CD14-positive monocyte (primary cell): ENCODE measurements around the gene CAPSL. TPM values are rescaled to one million over a fixed set of nuclear protein-coding genes. Genes with fewer than 3 reads are reported as not detected.

ENCODE experiments used
- DNase-seq, 3 donors: peaks; one replicate each; pipeline ENCODE4 v3.0.0-alpha.2; 2011 to 2022
- H2AFZ ChIP-seq: 2 replicates; pipeline ENCODE4 v1.6.0; 2012; ENCODE audit warnings: mild to moderate bottlenecking, low read depth, low read length, inconsistent platforms; ENCODE audit not compliant: insufficient read depth, poor library complexity, severe bottlenecking
- H3K27ac ChIP-seq, 2 donors: 1 replicate in 1 of 2; 2 replicates in 1 of 2; pipeline ENCODE4 v1.5.1; 2012 to 2013; ENCODE audit warnings: low read length in 2 of 2, control low read depth in 1 of 2, inconsistent platforms in 1 of 2, low read depth in 1 of 2, mild to moderate bottlenecking in 1 of 2
- H3K27me3 ChIP-seq, 2 donors: one replicate each; pipeline versions ENCODE4 v1.6.0 to v1.6.1; 2011 to 2013; ENCODE audit warnings: low read length in 2 of 2; ENCODE audit not compliant: control insufficient read depth in 2 of 2, insufficient read depth in 2 of 2
- H3K36me3 ChIP-seq, 2 donors: replicated peaks in 1 of 2; 1 replicate in 1 of 2; 2 replicates in 1 of 2; pipeline versions ENCODE4 v1.5.1 to v1.6.1; 2012 to 2013; ENCODE audit warnings: low read length in 2 of 2, control low read depth in 1 of 2, inconsistent platforms in 1 of 2, mild to moderate bottlenecking in 1 of 2; ENCODE audit not compliant: insufficient read depth in 2 of 2, control insufficient read depth in 1 of 2
- H3K4me1 ChIP-seq, 2 donors: 1 replicate in 1 of 2; 2 replicates in 1 of 2; pipeline versions ENCODE4 v1.5.1 to v1.6.1; 2012 to 2013; ENCODE audit warnings: low read length in 2 of 2, control low read depth in 1 of 2, inconsistent platforms in 1 of 2, mild to moderate bottlenecking in 1 of 2, moderate library complexity in 1 of 2; ENCODE audit not compliant: insufficient read depth in 2 of 2, control insufficient read depth in 1 of 2
- H3K4me2 ChIP-seq: replicated peaks from 2 replicates; pipeline ENCODE3; 2012; ENCODE audit warnings: low read length, moderate library complexity, mild to moderate bottlenecking; ENCODE audit not compliant: poor library complexity, severe bottlenecking; ENCODE audit errors: extremely low read depth
- H3K4me3 ChIP-seq, 3 experiments: fragments of 200-600 bp in 1 of 3; sonication (generic) in 1 of 3; replicated peaks in 1 of 3; 1 replicate in 2 of 3; 2 replicates in 1 of 3; pipeline ENCODE4 v1.5.1; 2011 to 2013; ENCODE audit warnings: low read length in 3 of 3, mild to moderate bottlenecking in 3 of 3, control low read depth in 2 of 3, low read depth in 2 of 3, inconsistent platforms in 1 of 3, moderate library complexity in 1 of 3
- H3K79me2 ChIP-seq: 2 replicates; pipeline ENCODE4 v1.6.0; 2012; ENCODE audit warnings: mild to moderate bottlenecking, control low read depth, inconsistent platforms, low read length, moderate library complexity; ENCODE audit not compliant: insufficient read depth
- H3K9ac ChIP-seq: 2 replicates; pipeline ENCODE4 v1.6.0; 2017; ENCODE audit warnings: low read length, mild to moderate bottlenecking; ENCODE audit not compliant: insufficient read depth, poor library complexity, severe bottlenecking
- H3K9me3 ChIP-seq, 2 donors: replicated peaks in 1 of 2; 1 replicate in 1 of 2; 2 replicates in 1 of 2; pipeline versions ENCODE4 v1.5.1 to v1.6.1; 2012 to 2013; ENCODE audit warnings: low read length in 2 of 2, control low read depth in 1 of 2; ENCODE audit not compliant: control insufficient read depth in 1 of 2, insufficient read depth in 1 of 2
- H4K20me1 ChIP-seq: 2 replicates; pipeline ENCODE4 v1.6.0; 2012; ENCODE audit warnings: mild to moderate bottlenecking, low read length, control low read depth, moderate library complexity; ENCODE audit not compliant: insufficient read depth
- H3K27ac Mint-ChIP-seq, 7 donors: one replicate each; pipeline ENCODE4 v1.8.0; 2020; ENCODE audit warnings: mild to moderate bottlenecking in 7 of 7, mixed read lengths in 7 of 7, moderate library complexity in 6 of 7, inconsistent platforms in 2 of 7
- H3K27me3 Mint-ChIP-seq, 3 donors: one replicate each; pipeline ENCODE4 v1.8.0; 2021 to 2022; ENCODE audit warnings: low read depth in 3 of 3, mild to moderate bottlenecking in 3 of 3, mixed read lengths in 3 of 3, moderate library complexity in 3 of 3, inconsistent platforms in 1 of 3
- H3K36me3 Mint-ChIP-seq, 2 donors: one replicate each; pipeline ENCODE4 v1.8.0; 2020; ENCODE audit warnings: mixed read lengths in 2 of 2, inconsistent platforms in 1 of 2, mild to moderate bottlenecking in 1 of 2
- H3K4me1 Mint-ChIP-seq: one replicate; pipeline ENCODE4 v1.8.0; 2020; ENCODE audit warnings: mild to moderate bottlenecking, mixed read lengths
- H3K4me3 Mint-ChIP-seq, 2 donors: one replicate each; pipeline ENCODE4 v1.8.0; 2020; ENCODE audit warnings: mild to moderate bottlenecking in 2 of 2, mixed read lengths in 2 of 2, moderate library complexity in 1 of 2
- H3K9me3 Mint-ChIP-seq, 7 donors: one replicate each; pipeline ENCODE4 v1.8.0; 2020 to 2022; ENCODE audit warnings: mixed read lengths in 7 of 7, mild to moderate bottlenecking in 6 of 7, moderate library complexity in 6 of 7, inconsistent platforms in 2 of 7
- WGBS: methylation state at CpG from one replicate; pipeline ENCODE4 v1.1.5; 2013; ENCODE audit warnings: missing lambda C conversion rate; ENCODE audit not compliant: insufficient coverage; 5-methylcytosine and 5-hydroxymethylcytosine counted together
- intact Hi-C, 2 donors: fragments of 100-400 bp; cut with micrococcal nuclease; formaldehyde crosslinking; loops; one replicate each; pipeline versions ENCODE4 v1.15.0 to v1.15.1; 2023
- polyA plus RNA-seq, 3 donors: library from polyadenylated mRNA; depleted of rRNA in 1 of 3; unstranded in 2 of 3; stranded (reverse) in 1 of 3; fragments of 300-500 nt in 2 of 3; fragments of >200 nt in 1 of 3; fragmentation: Illumina TruSeq in 2 of 3; gene quantifications; 1 replicate in 2 of 3; 2 replicates in 1 of 3; pipeline ENCODE4 v1.2.3, GENCODE V29; 2012 to 2021
- TF ChIP-seq, protein P1 (sequence below): fragments of 200-600 bp; IDR thresholded peaks from one replicate; pipeline ENCODE4 v1.8.0; 2022; ENCODE audit warnings: antibody characterized with exemption, mild to moderate bottlenecking

Gene CAPSL
- polyA plus RNA-seq, 3 donors = not detected

GRCh38 chr5:35902046-35902672 lies 36.3 kb downstream of the CAPSL start:
- no peak for DNase-seq
- Histone ChIP-seq H3K36me3 (no peaks in the 10 kb centered on the region), H4K20me1 (no peaks in the 10 kb centered on the region), H3K79me2 (no peaks in the 10 kb centered on the region), H3K27me3 (no peaks in the 10 kb centered on the region), H3K4me1 (no peaks in the 10 kb centered on the region), H3K9me3 (no peaks in the 10 kb centered on the region), H2AFZ (no peak overlapping the region), H3K4me2 (no peak overlapping the region), H3K4me3 (no peak overlapping the region), H3K9ac (no peak overlapping the region), H3K27ac (no peak overlapping the region)
- 100% methylated on average over 1 of the region's 2 CpGs for WGBS
- H3K36me3 Mint-ChIP-seq = no peaks in the 10 kb centered on the region
- peaks cover 0 to 8% (median 4%) of the 10 kb centered on the region in 7 donors for H3K9me3 Mint-ChIP-seq
- H3K27me3 Mint-ChIP-seq = peaks cover 0 to 3% (median 0%) of the 10 kb centered on the region in 3 donors
- intact Hi-C loops = no loop called here
- H3K4me1 Mint-ChIP-seq = no peaks in the 10 kb centered on the region
- H3K27ac Mint-ChIP-seq = peak overlapping the region in 1 of 7 donors; percentile 6
- no peak overlapping the region for H3K4me3 Mint-ChIP-seq
- TF ChIP-seq, protein P1, sequence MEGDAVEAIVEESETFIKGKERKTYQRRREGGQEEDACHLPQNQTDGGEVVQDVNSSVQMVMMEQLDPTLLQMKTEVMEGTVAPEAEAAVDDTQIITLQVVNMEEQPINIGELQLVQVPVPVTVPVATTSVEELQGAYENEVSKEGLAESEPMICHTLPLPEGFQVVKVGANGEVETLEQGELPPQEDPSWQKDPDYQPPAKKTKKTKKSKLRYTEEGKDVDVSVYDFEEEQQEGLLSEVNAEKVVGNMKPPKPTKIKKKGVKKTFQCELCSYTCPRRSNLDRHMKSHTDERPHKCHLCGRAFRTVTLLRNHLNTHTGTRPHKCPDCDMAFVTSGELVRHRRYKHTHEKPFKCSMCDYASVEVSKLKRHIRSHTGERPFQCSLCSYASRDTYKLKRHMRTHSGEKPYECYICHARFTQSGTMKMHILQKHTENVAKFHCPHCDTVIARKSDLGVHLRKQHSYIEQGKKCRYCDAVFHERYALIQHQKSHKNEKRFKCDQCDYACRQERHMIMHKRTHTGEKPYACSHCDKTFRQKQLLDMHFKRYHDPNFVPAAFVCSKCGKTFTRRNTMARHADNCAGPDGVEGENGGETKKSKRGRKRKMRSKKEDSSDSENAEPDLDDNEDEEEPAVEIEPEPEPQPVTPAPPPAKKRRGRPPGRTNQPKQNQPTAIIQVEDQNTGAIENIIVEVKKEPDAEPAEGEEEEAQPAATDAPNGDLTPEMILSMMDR = no peak

DNA sequence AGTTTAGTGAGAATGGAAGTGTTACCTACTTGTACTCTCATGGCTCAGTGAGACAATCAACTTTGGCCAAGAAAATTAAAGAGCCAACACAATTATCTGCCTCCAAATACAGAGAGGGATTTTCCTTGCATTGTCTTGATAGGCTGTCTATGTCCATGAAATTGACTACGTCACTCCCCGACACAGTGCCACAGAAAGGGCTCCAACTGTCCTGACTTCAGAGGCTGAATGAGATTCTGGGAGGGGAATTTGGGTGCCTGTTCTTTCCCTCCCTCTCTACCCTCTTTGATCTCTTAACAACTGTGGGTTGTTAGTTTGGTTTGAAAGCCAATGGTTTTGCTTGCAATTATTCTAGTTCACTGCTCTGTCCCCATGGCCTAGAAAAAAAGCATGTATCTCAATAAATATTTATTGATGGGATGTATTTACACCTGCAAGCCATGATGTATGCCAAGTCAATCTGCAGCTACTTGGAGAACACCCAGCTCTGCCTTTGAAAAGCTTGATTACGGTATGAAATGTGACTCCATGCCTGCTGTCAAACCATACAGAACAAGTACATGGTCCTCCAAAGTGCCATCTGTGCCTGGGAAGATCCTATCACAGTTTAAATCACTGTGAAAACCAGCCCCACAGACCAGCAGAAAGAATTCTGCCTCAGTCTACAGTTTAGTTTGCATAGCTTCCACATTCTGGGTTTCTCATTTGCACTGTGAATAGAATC lies 37.3 kb downstream of the CAPSL start:
- intact Hi-C loops = no loop called here
- no peak overlapping the region for H3K27ac Mint-ChIP-seq
- DNase-seq = no peak

More for the DNA sequence above, 37.3 kb downstream of the CAPSL start:
- Mint-ChIP-seq H3K4me1 (no peaks in the 10 kb centered on the region), H3K9me3 (peaks cover 0 to 8% (median 4%) of the 10 kb centered on the region in 7 donors), H3K27me3 (peaks cover 0 to 3% (median 0%) of the 10 kb centered on the region in 3 donors), H3K4me3 (no peak overlapping the region), H3K36me3 (no peaks in the 10 kb centered on the region)
- H3K4me2 ChIP-seq = no peak overlapping the region
- H3K27ac ChIP-seq = no peak overlapping the region
- H3K9ac ChIP-seq = no peak overlapping the region
- H3K4me3 ChIP-seq = no peak overlapping the region
- H3K9me3 ChIP-seq = no peaks in the 10 kb centered on the region
- H3K4me1 ChIP-seq = no peaks in the 10 kb centered on the region
- no peaks in the 10 kb centered on the region for H3K79me2 ChIP-seq
- H3K36me3 ChIP-seq = no peaks in the 10 kb centered on the region
- no peaks in the 10 kb centered on the region for H4K20me1 ChIP-seq
- TF ChIP-seq, protein P1 = no peak
- WGBS = 100% methylated on average over 1 of the region's 3 CpGs
- no peak overlapping the region for H2AFZ ChIP-seq
- no peaks in the 10 kb centered on the region for H3K27me3 ChIP-seq
